Measurements from ENCODE around the gene CPN2. TPM values are rescaled to one million over a fixed set of nuclear protein-coding genes. Genes with fewer than 3 reads are reported as not detected.

The CPN2 gene
- total and polyA plus RNA-seq, 2 of the 13 experiments (the other 11 are each of a cell fraction or from before 2014, with no cell fraction given), result 26.7 to 27.7 TPM

- TF ChIP-seq ZHX2 (IDR thresholded peaks at IDR 0.05; ENCODE audit: low read depth), result no peak
- no peak for TF ChIP-seq ZHX2 (CRISPR knock-in tag; IDR thresholded peaks at IDR 0.05; ENCODE audit: borderline replicate concordance)
- TF ChIP-seq MEIS1 (CRISPR knock-in tag; IDR thresholded peaks at IDR 0.05; ENCODE audit: borderline replicate concordance), result no peak
Observed at GRCh38 chr3:194307849-194308248, 43.3 kb downstream of the CPN2 start (continued).

GRCh38 chr3:194306771-194307640, 44.1 kb downstream of the CPN2 start:
- 45% methylated on average over 11 of the region's 13 CpGs for WGBS (ENCODE audit: low lambda C conversion rate)
- no peaks in the 10 kb centered on the region for H3K79me2 ChIP-seq (ENCODE audit: insufficient read depth, low read length)
- intact Hi-C loops (cut with micrococcal nuclease; ENCODE audit: unreplicated experiment), result no loop called here
- no peak for FAIRE-seq
- H3K27ac ChIP-seq (ENCODE audit: extremely low read length, insufficient read depth, low read length), result no peak overlapping the region
- no peak for DNase-seq (ENCODE audit: low spot score)
- ChIA-PET POLR2A (no interaction called here), CTCF (ENCODE audit: low intra/inter-chr PET ratio, low total read pairs) (no interaction called here)
- H3K4me2 ChIP-seq (ENCODE audit: low read depth, low read length), result no peak overlapping the region
- no TSS peak for BruUV-seq (replicated peaks)
- no peak overlapping the region for H3K4me3 ChIP-seq (replicated peaks in 1 of 3; ENCODE audit: insufficient read depth in 1 of 3, low read depth in 2 of 3, low read length in 3 of 3)
- no peak for ATAC-seq
- H3K36me3 ChIP-seq (replicated peaks in 1 of 2; ENCODE audit: control insufficient read depth in 1 of 2, insufficient read depth in 2 of 2, low read length in 2 of 2), result no peaks in the 10 kb centered on the region
- H3K9ac ChIP-seq (ENCODE audit: insufficient read depth, low read depth, low read length), result no peak overlapping the region
- in situ Hi-C loops (cut with HindIII; ENCODE audit: extremely low pct_ligation_motif_present, low pct_unique_long_range_greater_than_20kb), result loop anchor here (25.0 kb wide), 1 partner anchor 645 kb away; no protein-coding TSS in a partner anchor
- H3K9me3 ChIP-seq (ENCODE audit: low read length), result no peaks in the 10 kb centered on the region
- peaks cover 12% of the 10 kb centered on the region for H3K4me1 ChIP-seq (ENCODE audit: insufficient read depth, low read length)
- H3K27me3 ChIP-seq (ENCODE audit: control insufficient read depth in 1 of 2, insufficient read depth in 2 of 2, low read length in 2 of 2), result peaks cover 8 to 59% of the 10 kb centered on the region in 2 experiments; a peak in 3 of 5 replicates
- no peak overlapping the region for H2AFZ ChIP-seq (ENCODE audit: low read length)
- no peaks in the 10 kb centered on the region for H4K20me1 ChIP-seq (ENCODE audit: insufficient read depth, low read length)
- TF ChIP-seq ZNF552 (CRISPR knock-in tag; IDR thresholded peaks at IDR 0.05; ENCODE audit: borderline replicate concordance), result no peak
- no peak for TF ChIP-seq FOXK2 (IDR thresholded peaks at IDR 0.05)
- TF ChIP-seq ZNF343 (CRISPR knock-in tag; IDR thresholded peaks at IDR 0.05), result no peak
- no peak for TF ChIP-seq ZFYVE20 (CRISPR knock-in tag; IDR thresholded peaks at IDR 0.05; ENCODE audit: borderline replicate concordance, low read depth)
- TF ChIP-seq ZBTB7A (CRISPR knock-in tag; IDR thresholded peaks at IDR 0.05), result no peak
- no peak for TF ChIP-seq FOXA3 (CRISPR knock-in tag; IDR thresholded peaks at IDR 0.05)
- no peak for TF ChIP-seq BCL6 (CRISPR knock-in tag; IDR thresholded peaks at IDR 0.05)
- TF ChIP-seq ZNF430 (CRISPR knock-in tag; IDR thresholded peaks at IDR 0.05), result no peak
- TF ChIP-seq ERF (CRISPR knock-in tag; IDR thresholded peaks at IDR 0.05), result no peak
- no peak for TF ChIP-seq BRD4 (CRISPR knock-in tag; IDR thresholded peaks at IDR 0.05)
- no peak for TF ChIP-seq MTF2 (CRISPR knock-in tag; IDR thresholded peaks at IDR 0.05; ENCODE audit: borderline replicate concordance)
- TF ChIP-seq ONECUT2 (CRISPR knock-in tag; IDR thresholded peaks at IDR 0.05), result no peak
- TF ChIP-seq SSRP1 (CRISPR knock-in tag; IDR thresholded peaks at IDR 0.05), result no peak
